ENCODE results near the gene PDCD1.

The PDCD1 gene

GRCh38 chr2:241852116-241852980 lies 6.3 kb downstream of the PDCD1 start:
- DNase-seq (ENCODE audit: low read depth) = no peak

GRCh38 chr2:241851325-241852115 lies 7.2 kb downstream of the PDCD1 start:
- no peak for DNase-seq (ENCODE audit: low read depth)

- DNase-seq (ENCODE audit: low read depth) = no peak
Measured at GRCh38 chr2:241850544-241851324, 8.0 kb downstream of the PDCD1 start.

- no peak for DNase-seq (ENCODE audit: low read depth)
Measured at GRCh38 chr2:241849616-241850543, 8.8 kb downstream of the PDCD1 start.

- DNase-seq (ENCODE audit: low read depth) = no peak
Measured at GRCh38 chr2:241848761-241849615, 9.7 kb downstream of the PDCD1 start.

GRCh38 chr2:241846406-241846805 lies 12.3 kb downstream of the PDCD1 start:
- no peak for DNase-seq (ENCODE audit: low read depth)

GRCh38 chr2:241844831-241845578 lies 13.7 kb downstream of the PDCD1 start:
- no peak for DNase-seq (ENCODE audit: low read depth)

- DNase-seq (ENCODE audit: low read depth) = peak; percentile 51
Measured at GRCh38 chr2:241844066-241844728, 14.5 kb downstream of the PDCD1 start.

- no peak for DNase-seq (ENCODE audit: low read depth)
Measured at GRCh38 chr2:241843321-241844065, 15.2 kb downstream of the PDCD1 start.

- DNase-seq (ENCODE audit: low read depth) = no peak
Measured at GRCh38 chr2:241842620-241843211, 16.0 kb downstream of the PDCD1 start.

GRCh38 chr2:241842067-241842415 lies 16.7 kb downstream of the PDCD1 start:
- DNase-seq (ENCODE audit: low read depth) = no peak

GRCh38 chr2:241841181-241842066 lies 17.3 kb downstream of the PDCD1 start:
- DNase-seq (ENCODE audit: low read depth) = no peak

GRCh38 chr2:241837197-241837965 lies 21.3 kb downstream of the PDCD1 start:
- no peak for DNase-seq (ENCODE audit: low read depth)

GRCh38 chr2:241836292-241836691 lies 22.4 kb downstream of the PDCD1 start:
- DNase-seq (ENCODE audit: low read depth) = no peak

GRCh38 chr2:241835611-241836010 lies 23.1 kb downstream of the PDCD1 start:
- DNase-seq (ENCODE audit: low read depth) = no peak

- no peak for DNase-seq (ENCODE audit: low read depth)
Measured at GRCh38 chr2:241834527-241835210, 24.0 kb downstream of the PDCD1 start.
